HEK293T (cell line): ENCODE results near the gene NRM.

ENCODE experiments used
- CTCF ChIA-PET: fragments of 350-600 bp; formaldehyde crosslinking; extraction: SDS; loops from one replicate; lab custom pipeline; 2021; ENCODE audit warnings: antibody characterized with exemption, inconsistent platforms; lab: Yijun Ruan, JAX
- POLR2A ChIA-PET: fragments of 350-600 bp; formaldehyde crosslinking; extraction: SDS; loops from one replicate; lab custom pipeline; 2020; ENCODE audit warnings: antibody characterized with exemption, inconsistent platforms; lab: Yijun Ruan, JAX
- DNase-seq: peaks from one replicate; pipeline ENCODE4 v3.0.0; 2012; ENCODE audit warnings: mixed read lengths; ENCODE audit errors: extremely low spot score
- ARNT ChIP-seq: fragments of 450-650 bp; IDR thresholded peaks from 2 replicates; pipeline ENCODE4 v1.6.1; 2017; ENCODE audit warnings: mild to moderate bottlenecking
- BHLHE40 ChIP-seq: fragments of 450-650 bp; IDR thresholded peaks from 2 replicates; pipeline ENCODE4 v1.6.1; 2016; ENCODE audit warnings: mild to moderate bottlenecking, moderate library complexity, borderline replicate concordance
- CTBP1 ChIP-seq: fragments of 450-650 bp; IDR thresholded peaks from 2 replicates; pipeline ENCODE4 v1.6.1; 2016; ENCODE audit warnings: borderline replicate concordance
- ELF4 ChIP-seq: fragments of 450-650 bp; IDR thresholded peaks from 2 replicates; pipeline ENCODE4 v1.6.1; 2017; ENCODE audit warnings: antibody characterized with exemption
- FOXA1 ChIP-seq: fragments of 450-650 bp; IDR thresholded peaks from 2 replicates; pipeline ENCODE4 v1.6.1; 2016; ENCODE audit warnings: mild to moderate bottlenecking
- FOXK2 ChIP-seq: fragments of 450-650 bp; IDR thresholded peaks from 2 replicates; pipeline ENCODE4 v1.6.1; 2016; ENCODE audit warnings: mild to moderate bottlenecking
- FOXM1 ChIP-seq: fragments of 450-650 bp; IDR thresholded peaks from 2 replicates; pipeline ENCODE4 v1.6.1; 2017; ENCODE audit warnings: mild to moderate bottlenecking, borderline replicate concordance
- HDGF ChIP-seq: fragments of 450-650 bp; IDR thresholded peaks from 2 replicates; pipeline ENCODE4 v1.6.1; 2017; ENCODE audit warnings: antibody characterized with exemption, borderline replicate concordance
- L3MBTL2 ChIP-seq: fragments of 450-650 bp; conservative IDR thresholded peaks from 2 replicates; pipeline ENCODE4 v1.6.1; 2016; ENCODE audit warnings: mild to moderate bottlenecking
- LEF1 ChIP-seq: fragments of 450-650 bp; IDR thresholded peaks from 2 replicates; pipeline ENCODE4 v1.6.1; 2017; ENCODE audit warnings: mild to moderate bottlenecking, borderline replicate concordance
- NFRKB ChIP-seq: fragments of 450-650 bp; IDR thresholded peaks from 2 replicates; pipeline ENCODE4 v1.6.1; 2016; ENCODE audit warnings: mild to moderate bottlenecking, moderate library complexity
- PKNOX1 ChIP-seq: fragments of 450-650 bp; IDR thresholded peaks from 2 replicates; pipeline ENCODE4 v1.6.1; 2016
- SP1 ChIP-seq: fragments of 450-650 bp; IDR thresholded peaks from 2 replicates; pipeline ENCODE4 v1.6.1; 2017
- SUZ12 ChIP-seq: fragments of 450-650 bp; IDR thresholded peaks from 2 replicates; pipeline ENCODE4 v1.6.1; 2016; ENCODE audit warnings: mild to moderate bottlenecking
- TARDBP ChIP-seq: fragments of 450-650 bp; IDR thresholded peaks from 2 replicates; pipeline ENCODE4 v1.6.1; 2016
- ZNF384 ChIP-seq: fragments of 450-650 bp; IDR thresholded peaks from 2 replicates; pipeline ENCODE4 v1.6.1; 2016

The NRM gene

GRCh38 chr6:30656513-30656912 is 34.3 kb downstream of the NRM start:
- DNase-seq: no peak
- CTCF ChIA-PET: no interaction called here
- no peak for TF ChIP-seq FOXM1
- TF ChIP-seq NFRKB: no peak
- TF ChIP-seq BHLHE40: no peak
- no peak for TF ChIP-seq ELF4
- no peak for TF ChIP-seq ARNT
- TF ChIP-seq LEF1: no peak
- no peak for TF ChIP-seq HDGF
- no peak for TF ChIP-seq L3MBTL2
- no peak for TF ChIP-seq PKNOX1
- no peak for TF ChIP-seq SP1
- POLR2A ChIA-PET: interaction anchor here (1.0 to 1.5 kb wide), 2 partner anchors 9 to 65 kb away, joined by 3 to 5 read pairs; no protein-coding TSS in a partner anchor

- CTCF ChIA-PET: no interaction called here
Observed at GRCh38 chr6:30655743-30656094, 35.1 kb downstream of the NRM start.

GRCh38 chr6:30654798-30655742 is 35.7 kb downstream of the NRM start:
- no peak for TF ChIP-seq L3MBTL2
- no peak for TF ChIP-seq ARNT
- no peak for TF ChIP-seq CTBP1
- no peak for TF ChIP-seq HDGF
- TF ChIP-seq ELF4: no peak
- no peak for TF ChIP-seq SP1
- TF ChIP-seq PKNOX1: no peak
- TF ChIP-seq ZNF384: no peak
- no peak for TF ChIP-seq NFRKB
- no peak for TF ChIP-seq FOXK2
- TF ChIP-seq TARDBP: no peak
- no peak for TF ChIP-seq BHLHE40
- TF ChIP-seq SUZ12: no peak
- TF ChIP-seq FOXA1: no peak
- TF ChIP-seq FOXM1: no peak
- ChIA-PET POLR2A (interaction anchor here (0.9 to 1.5 kb wide), 2 partner anchors 18 to 66 kb away, joined by 3 to 5 read pairs; partner anchors contain the start of gene DHX16), CTCF (no interaction called here)
- DNase-seq: no peak

More at GRCh38 chr6:30655743-30656094, 35.1 kb downstream of the NRM start:
- no peak for DNase-seq
- POLR2A ChIA-PET: interaction anchor here (1.5 kb wide), 1 partner anchor 66 kb away, joined by 5 read pairs; no protein-coding TSS in a partner anchor
- TF ChIP-seq FOXA1 (no peak), L3MBTL2 (no peak), BHLHE40 (no peak), FOXK2 (no peak), HDGF (no peak), CTBP1 (no peak), TARDBP (no peak)

- ChIA-PET POLR2A (interaction anchor here (3.8 kb wide), 1 partner anchor 37 kb away, joined by 21 read pairs; no protein-coding TSS in a partner anchor), CTCF (interaction anchor here (1.2 kb wide), 1 partner anchor 28 kb away, joined by 3 read pairs; no protein-coding TSS in a partner anchor)
- TF ChIP-seq CTBP1: no peak
- no peak for TF ChIP-seq PKNOX1
- TF ChIP-seq BHLHE40: no peak
- TF ChIP-seq NFRKB: no peak
- no peak for TF ChIP-seq ARNT
- TF ChIP-seq FOXK2: no peak
- TF ChIP-seq HDGF: no peak
- no peak for TF ChIP-seq SP1
- TF ChIP-seq TARDBP: no peak
- no peak for TF ChIP-seq L3MBTL2
- DNase-seq: no peak
Observed at GRCh38 chr6:30651143-30651542, 39.6 kb downstream of the NRM start.

- no peak for TF ChIP-seq SP1
- TF ChIP-seq ELF4: no peak
- TF ChIP-seq CTBP1: peak; percentile 14; the same call in 1 of the 2 replicates
- peak; percentile 34 for TF ChIP-seq L3MBTL2
- peak; percentile 82 for DNase-seq
- CTCF ChIA-PET: no interaction called here
- POLR2A ChIA-PET: interaction anchor here (0.7 to 1.8 kb wide), 8 partner anchors 9 to 34 kb away, joined by 3 to 11 read pairs (median 3); partner anchors contain the start of genes ATAT1 and MRPS18B
Observed at GRCh38 chr6:30647242-30648116, 43.3 kb downstream of the NRM start.
